Measurements from ENCODE around the gene NDUFB3. TPM values are rescaled to one million over a fixed set of nuclear protein-coding genes. Genes with fewer than 3 reads are reported as not detected.
"Not testable (repeated sequence)": the region's sequence is repeated elsewhere in the genome, so short reads cannot be mapped to it uniquely, and the experiment has no call there.

NDUFB3 gene
- total RNA-seq, 1 experiment from 2014 or later = 45.7 TPM

GRCh38 chr2:201114350-201114749, 42.5 kb downstream of the NDUFB3 start:
- Histone ChIP-seq H3K36me3 (replicated peaks; ENCODE audit: control insufficient read depth, insufficient read depth, low read length) (no peaks in the 10 kb centered on the region), H3K27me3 (ENCODE audit: control insufficient read depth, insufficient read depth, low read length) (no peaks in the 10 kb centered on the region), H3K4me3 (ENCODE audit: insufficient read depth, low read depth, low read length) (no peak overlapping the region)
- DNase-seq = no peak

- DNase-seq = no peak
Observed at GRCh38 chr2:201114846-201115245, 43.0 kb downstream of the NDUFB3 start.

GRCh38 chr2:201116115-201116958, 44.5 kb downstream of the NDUFB3 start, which contains the start of gene CFLAR:
TSS of gene CFLAR (plus strand) at chr2:201116164. CDS start at chr2:201129866, 13,702 bp downstream.
- no peaks in the 10 kb centered on the region for H3K27me3 ChIP-seq (ENCODE audit: control insufficient read depth, insufficient read depth, low read length)
- peak; percentile 61 for DNase-seq
- H3K4me3 ChIP-seq (ENCODE audit: insufficient read depth, low read depth, low read length) = peak within 1 kb of the TSS; percentile 43
- H3K36me3 ChIP-seq (replicated peaks; ENCODE audit: control insufficient read depth, insufficient read depth, low read length) = no peaks in the 10 kb centered on the region

More at GRCh38 chr2:201114846-201115245, 43.0 kb downstream of the NDUFB3 start:
- Histone ChIP-seq H3K4me3 (ENCODE audit: insufficient read depth, low read depth, low read length) (no peak overlapping the region), H3K27me3 (ENCODE audit: control insufficient read depth, insufficient read depth, low read length) (no peaks in the 10 kb centered on the region), H3K36me3 (replicated peaks; ENCODE audit: control insufficient read depth, insufficient read depth, low read length) (no peaks in the 10 kb centered on the region)

- peak; percentile 46 for DNase-seq
- no peaks in the 10 kb centered on the region for H3K27me3 ChIP-seq (ENCODE audit: control insufficient read depth, insufficient read depth, low read length)
- H3K4me3 ChIP-seq (ENCODE audit: insufficient read depth, low read depth, low read length) = peak overlapping the region; percentile 43; the same call in 1 of the 2 replicates
- no peaks in the 10 kb centered on the region for H3K36me3 ChIP-seq (replicated peaks; ENCODE audit: control insufficient read depth, insufficient read depth, low read length)
Observed at GRCh38 chr2:201116959-201117734, 45.3 kb downstream of the NDUFB3 start.

GRCh38 chr2:201117735-201118094, 45.9 kb downstream of the NDUFB3 start:
- not testable (repeated sequence) for DNase-seq; H3K36me3 ChIP-seq (replicated peaks; ENCODE audit: control insufficient read depth, insufficient read depth, low read length); H3K27me3 ChIP-seq (ENCODE audit: control insufficient read depth, insufficient read depth, low read length); H3K4me3 ChIP-seq (ENCODE audit: insufficient read depth, low read depth, low read length)

GRCh38 chr2:201118121-201118960, 46.5 kb downstream of the NDUFB3 start:
- no peaks in the 10 kb centered on the region for H3K27me3 ChIP-seq (ENCODE audit: control insufficient read depth, insufficient read depth, low read length)
- H3K36me3 ChIP-seq (replicated peaks; ENCODE audit: control insufficient read depth, insufficient read depth, low read length) = no peaks in the 10 kb centered on the region
- peak; percentile 65 for DNase-seq
- peak overlapping the region; percentile 58 for H3K4me3 ChIP-seq (ENCODE audit: insufficient read depth, low read depth, low read length)

GRCh38 chr2:201118961-201119854, 47.4 kb downstream of the NDUFB3 start:
- Histone ChIP-seq H3K36me3 (replicated peaks; ENCODE audit: control insufficient read depth, insufficient read depth, low read length) (no peaks in the 10 kb centered on the region), H3K27me3 (ENCODE audit: control insufficient read depth, insufficient read depth, low read length) (no peaks in the 10 kb centered on the region), H3K4me3 (ENCODE audit: insufficient read depth, low read depth, low read length) (peak overlapping the region; percentile 58)
- no peak for DNase-seq

- DNase-seq = no peak
- no peaks in the 10 kb centered on the region for H3K36me3 ChIP-seq (replicated peaks; ENCODE audit: control insufficient read depth, insufficient read depth, low read length)
- H3K27me3 ChIP-seq (ENCODE audit: control insufficient read depth, insufficient read depth, low read length) = no peaks in the 10 kb centered on the region
- no peak overlapping the region for H3K4me3 ChIP-seq (ENCODE audit: insufficient read depth, low read depth, low read length)
Observed at GRCh38 chr2:201122276-201122675, 50.5 kb downstream of the NDUFB3 start.

GRCh38 chr2:201126308-201127151, 54.7 kb downstream of the NDUFB3 start:
- no peak for DNase-seq
- H3K4me3 ChIP-seq (ENCODE audit: insufficient read depth, low read depth, low read length) = no peak overlapping the region
- no peaks in the 10 kb centered on the region for H3K27me3 ChIP-seq (ENCODE audit: control insufficient read depth, insufficient read depth, low read length)
- H3K36me3 ChIP-seq (replicated peaks; ENCODE audit: control insufficient read depth, insufficient read depth, low read length) = no peaks in the 10 kb centered on the region

GRCh38 chr2:201127152-201127511, 55.3 kb downstream of the NDUFB3 start:
- H3K4me3 ChIP-seq (ENCODE audit: insufficient read depth, low read depth, low read length) = no peak overlapping the region

GRCh38 chr2:201127570-201127969, 55.8 kb downstream of the NDUFB3 start:
- Histone ChIP-seq H3K27me3 (ENCODE audit: control insufficient read depth, insufficient read depth, low read length) (no peaks in the 10 kb centered on the region), H3K36me3 (replicated peaks; ENCODE audit: control insufficient read depth, insufficient read depth, low read length) (no peaks in the 10 kb centered on the region), H3K4me3 (ENCODE audit: insufficient read depth, low read depth, low read length) (no peak overlapping the region)
- no peak for DNase-seq

More at GRCh38 chr2:201127152-201127511, 55.3 kb downstream of the NDUFB3 start:
- no peak for DNase-seq
- no peaks in the 10 kb centered on the region for H3K36me3 ChIP-seq (replicated peaks; ENCODE audit: control insufficient read depth, insufficient read depth, low read length)
- no peaks in the 10 kb centered on the region for H3K27me3 ChIP-seq (ENCODE audit: control insufficient read depth, insufficient read depth, low read length)

- Histone ChIP-seq H3K27me3 (ENCODE audit: control insufficient read depth, insufficient read depth, low read length) (no peaks in the 10 kb centered on the region), H3K36me3 (replicated peaks; ENCODE audit: control insufficient read depth, insufficient read depth, low read length) (no peaks in the 10 kb centered on the region)
Observed at GRCh38 chr2:201128033-201128432, 56.2 kb downstream of the NDUFB3 start.

More at GRCh38 chr2:201128033-201128432, 56.2 kb downstream of the NDUFB3 start:
- no peak overlapping the region for H3K4me3 ChIP-seq (ENCODE audit: insufficient read depth, low read depth, low read length)
- no peak for DNase-seq

Data from H7 (cell line).